ENCODE data around the gene TICAM2.

Gene TICAM2

GRCh38 chr5:115616472-115616871 is 14.2 kb upstream of the TICAM2 start:
- FAIRE-seq (no peak), DNase-seq (ENCODE audit: insufficient read length, low spot score) (no peak)
- no peak for TF ChIP-seq CTCF (IDR thresholded peaks at IDR 0.05; ENCODE audit: insufficient read depth, missing control alignments)

DNA sequence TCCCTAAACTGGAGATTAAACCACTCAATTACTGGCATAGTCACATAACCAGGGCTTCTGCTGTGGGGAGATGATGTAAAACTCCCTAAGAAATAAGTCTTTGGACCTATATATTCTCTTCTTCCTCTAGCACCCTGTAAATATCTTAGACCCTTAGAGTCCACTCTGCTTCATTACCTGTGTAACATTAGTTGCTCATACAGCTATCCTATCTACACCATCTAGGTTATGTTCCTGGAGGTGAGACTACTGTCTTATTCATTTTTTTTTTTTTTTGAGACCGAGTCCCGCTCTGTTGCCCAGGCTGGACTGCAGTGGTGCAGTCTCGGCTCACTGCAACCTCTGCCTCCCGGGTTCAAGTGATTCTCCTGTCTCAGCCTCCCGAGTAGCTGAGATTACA is 9.6 kb upstream of the TICAM2 start:
- DNase-seq (ENCODE audit: insufficient read length, low spot score) (no peak), FAIRE-seq (no peak)
- TF ChIP-seq CTCF (IDR thresholded peaks at IDR 0.05; ENCODE audit: insufficient read depth, missing control alignments) = no peak

DNA sequence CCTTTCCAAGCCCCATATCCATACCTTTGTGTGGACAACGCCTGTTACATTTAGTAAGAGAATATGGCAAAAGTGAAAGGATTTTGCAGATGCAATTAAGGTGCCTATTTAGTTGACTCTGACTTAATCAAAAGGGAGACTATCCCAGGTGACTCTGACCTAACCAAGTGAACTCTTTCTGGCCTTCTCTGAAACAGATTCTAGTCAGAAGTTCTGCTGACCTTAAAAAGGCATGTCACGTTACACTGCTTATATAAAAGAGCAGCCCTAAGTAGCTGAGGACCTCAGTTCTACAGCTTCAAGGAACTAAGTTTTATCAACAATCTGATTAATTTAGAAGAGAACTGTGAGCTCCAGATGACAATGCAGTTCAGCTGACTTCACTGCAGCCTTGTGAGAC is 5.7 kb upstream of the TICAM2 start:
- FAIRE-seq (no peak), DNase-seq (ENCODE audit: insufficient read length, low spot score) (no peak)
- TF ChIP-seq CTCF (IDR thresholded peaks at IDR 0.05; ENCODE audit: insufficient read depth, missing control alignments) = no peak

- DNase-seq (ENCODE audit: insufficient read length, low spot score) = no peak
- no peak for FAIRE-seq
- TF ChIP-seq CTCF (IDR thresholded peaks at IDR 0.05; ENCODE audit: insufficient read depth, missing control alignments) = no peak
Measured at GRCh38 chr5:115605436-115605835, 3.2 kb upstream of the TICAM2 start.

DNA sequence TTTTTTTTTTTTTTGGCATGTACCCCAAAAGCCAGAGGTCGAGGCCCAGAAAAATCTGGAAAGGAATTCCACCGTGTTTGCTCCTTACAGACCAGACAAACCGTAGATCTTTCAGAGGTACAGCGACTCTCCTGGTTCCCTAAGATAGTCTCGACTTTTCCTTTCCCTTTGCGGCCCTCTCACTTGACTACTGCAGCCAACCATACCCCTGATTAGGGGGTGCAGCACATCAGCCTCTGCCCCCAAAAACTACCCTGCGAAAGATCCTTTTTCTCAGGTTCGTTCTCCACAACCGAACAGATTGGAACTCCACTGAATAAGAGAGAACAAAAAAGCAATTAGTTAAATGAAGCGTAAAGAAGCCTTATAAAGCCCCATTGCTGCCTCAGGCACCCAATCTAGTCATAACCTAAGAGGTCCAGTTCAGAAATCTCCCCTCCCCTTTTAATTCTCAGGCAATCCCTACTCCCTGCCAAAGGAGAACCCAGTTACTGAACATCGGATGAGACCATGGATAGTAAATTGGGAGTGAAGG is 379 bp upstream of the TICAM2 start:
- no peak for TF ChIP-seq CTCF (IDR thresholded peaks at IDR 0.05; ENCODE audit: insufficient read depth, missing control alignments)
- DNase-seq (ENCODE audit: insufficient read length, low spot score) = no peak
- no peak for FAIRE-seq

- FAIRE-seq = no peak
- TF ChIP-seq CTCF (IDR thresholded peaks at IDR 0.05; ENCODE audit: insufficient read depth, missing control alignments) = no peak
- no peak for DNase-seq (ENCODE audit: insufficient read length, low spot score)
Measured at GRCh38 chr5:115600766-115601165, 1.5 kb downstream of the TICAM2 start.

- TF ChIP-seq CTCF (IDR thresholded peaks at IDR 0.05; ENCODE audit: insufficient read depth, missing control alignments) = no peak
- DNase-seq (ENCODE audit: insufficient read length, low spot score) = no peak
- no peak for FAIRE-seq
Measured at GRCh38 chr5:115599924-115600323, 2.4 kb downstream of the TICAM2 start.
